B cell (primary cell): ENCODE data around the gene ATP11A. TPM values are rescaled to one million over a fixed set of nuclear protein-coding genes. Genes with fewer than 3 reads are reported as not detected.

ENCODE experiments used
- ATAC-seq: fragments of 200-7000 bp; cut with Tn5 transposase; one replicate; pipeline ENCODE4 v1.10.0; 2021; ENCODE audit warnings: low read depth, mild to moderate bottlenecking, moderate number of reproducible peaks, moderate library complexity
- CTCF ChIA-PET: fragments of 350-600 bp; sonication (Branson Sonifier 250); formaldehyde crosslinking; loops from one replicate; lab custom pipeline; 2021; ENCODE audit warnings: antibody characterized with exemption, inconsistent platforms; lab: Charles Lee
- POLR2A ChIA-PET: fragments of 350-600 bp; sonication (Branson Sonifier 250); formaldehyde crosslinking; loops from one replicate; lab custom pipeline; 2021; ENCODE audit warnings: antibody characterized with exemption; lab: Charles Lee
- DNase-seq: peaks from one replicate; pipeline ENCODE4 v3.0.0; 2013
- H2AFZ ChIP-seq: 2 replicates; pipeline ENCODE4 v1.6.1; 2012; ENCODE audit warnings: mild to moderate bottlenecking, low read depth, low read length; ENCODE audit not compliant: insufficient read depth, poor library complexity, severe bottlenecking
- H3K27ac ChIP-seq, 2 donors: 1 replicate in 1 of 2; 2 replicates in 1 of 2; pipeline ENCODE4 v1.5.1; 2012 to 2013; ENCODE audit warnings: low read length in 2 of 2, mild to moderate bottlenecking in 2 of 2, moderate library complexity in 1 of 2
- H3K27me3 ChIP-seq, 4 experiments: fragments of 200-600 bp in 1 of 4; sonication (generic) in 1 of 4; replicated peaks in 1 of 4; 1 replicate in 2 of 4; 2 replicates in 2 of 4; pipeline versions ENCODE4 v1.6.1 to v1.7.0; 2013 to 2016; ENCODE audit warnings: low read length in 3 of 4, mild to moderate bottlenecking in 2 of 4, mixed read lengths in 1 of 4, moderate library complexity in 1 of 4; ENCODE audit not compliant: insufficient read depth in 4 of 4, control insufficient read depth in 3 of 4; ENCODE audit errors: control extremely low read depth in 1 of 4
- H3K36me3 ChIP-seq, 2 experiments: replicated peaks in 1 of 2; 1 replicate in 1 of 2; 2 replicates in 1 of 2; pipeline versions ENCODE4 v1.6.1 to v1.7.1; 2013; ENCODE audit warnings: low read length in 1 of 2; ENCODE audit not compliant: insufficient read depth in 2 of 2, control insufficient read depth in 1 of 2; ENCODE audit errors: control extremely low read depth in 1 of 2, extremely low read depth in 1 of 2
- H3K4me1 ChIP-seq, 2 donors: fragments of 200-600 bp in 1 of 2; sonication (generic) in 1 of 2; 1 replicate in 1 of 2; 2 replicates in 1 of 2; pipeline versions ENCODE4 v1.5.1 to v1.6.1; 2013 to 2017; ENCODE audit warnings: low read length in 2 of 2; ENCODE audit not compliant: control insufficient read depth in 2 of 2, insufficient read depth in 2 of 2
- H3K4me2 ChIP-seq: replicated peaks from 2 replicates; pipeline ENCODE3; 2012; ENCODE audit warnings: mild to moderate bottlenecking, low read depth, low read length; ENCODE audit not compliant: poor library complexity, severe bottlenecking
- H3K4me3 ChIP-seq, 5 experiments: fragments of 200-600 bp in 1 of 5; sonication (generic) in 1 of 5; 1 replicate in 3 of 5; 2 replicates in 2 of 5; pipeline versions ENCODE4 v1.5.1 to v1.7.0; 2011 to 2016; ENCODE audit warnings: low read length in 4 of 5, mild to moderate bottlenecking in 4 of 5, low read depth in 2 of 5, control low read depth in 1 of 5, moderate library complexity in 1 of 5; ENCODE audit not compliant: insufficient read depth in 1 of 5; ENCODE audit errors: control extremely low read depth in 1 of 5, extremely low read depth in 1 of 5
- H3K79me2 ChIP-seq: fragments of 200-600 bp; sonication (generic); one replicate; pipeline ENCODE4 v1.6.0; 2016; ENCODE audit warnings: low read length; ENCODE audit not compliant: control insufficient read depth, insufficient read depth
- H3K9ac ChIP-seq: fragments of 200-600 bp; sonication (generic); 2 replicates; pipeline ENCODE4 v1.6.1; 2017; ENCODE audit warnings: mild to moderate bottlenecking, low read length, moderate library complexity
- H3K9me3 ChIP-seq, 3 donors: one replicate each; pipeline versions ENCODE4 v1.6.1 to v1.7.1; 2013; ENCODE audit warnings: low read length in 2 of 3; ENCODE audit not compliant: control insufficient read depth in 2 of 3, insufficient read depth in 1 of 3; ENCODE audit errors: control extremely low read depth in 1 of 3
- H4K20me1 ChIP-seq: 2 replicates; pipeline ENCODE4 v1.6.0; 2012; ENCODE audit warnings: mild to moderate bottlenecking, low read length; ENCODE audit not compliant: insufficient read depth, control insufficient read depth, poor library complexity, severe bottlenecking
- H3K27ac Mint-ChIP-seq: one replicate; pipeline ENCODE4 v1.8.0; 2021; ENCODE audit warnings: mixed read lengths
- H3K27me3 Mint-ChIP-seq: one replicate; pipeline ENCODE4 v1.8.0; 2021; ENCODE audit warnings: mixed read lengths
- H3K4me1 Mint-ChIP-seq: one replicate; pipeline ENCODE4 v1.8.0; 2021; ENCODE audit warnings: mixed read lengths
- H3K4me3 Mint-ChIP-seq: one replicate; pipeline ENCODE4 v1.8.0; 2021; ENCODE audit warnings: mixed read lengths
- H3K9me3 Mint-ChIP-seq: one replicate; pipeline ENCODE4 v1.8.0; 2022; ENCODE audit warnings: mixed read lengths; ENCODE audit not compliant: insufficient read depth
- EZH2 ChIP-seq: IDR thresholded peaks from 2 replicates; pipeline ENCODE4 v1.6.1; 2012; ENCODE audit warnings: borderline replicate concordance, low read depth, mild to moderate bottlenecking, moderate library complexity, low read length; ENCODE audit not compliant: insufficient read depth, poor library complexity, severe bottlenecking
- WGBS: methylation state at CpG from one replicate; pipeline ENCODE4 v1.1.5; 2013; ENCODE audit warnings: missing lambda C conversion rate; ENCODE audit not compliant: insufficient coverage; 5-methylcytosine and 5-hydroxymethylcytosine counted together
- intact Hi-C: fragments of 100-400 bp; cut with micrococcal nuclease; formaldehyde crosslinking; loops from one replicate; pipeline ENCODE4 v1.10.0; 2022
- polyA plus RNA-seq: library from polyadenylated mRNA; depleted of rRNA; stranded (reverse); fragments of >200 nt; gene quantifications from 2 replicates; pipeline ENCODE4 v1.2.3, GENCODE V29; 2012
- total RNA-seq, 2 donors: library from RNA; stranded (reverse); fragments of 120-200 nt in 1 of 2; gene quantifications; 1 replicate in 1 of 2; 2 replicates in 1 of 2; pipeline versions ENCODE4 v1.2.3 to v1.2.4, GENCODE V29; 2013 to 2022
- TF ChIP-seq, protein P1 (sequence below): fragments of 200-600 bp; IDR thresholded peaks from one replicate; pipeline ENCODE4 v1.8.0; 2022; ENCODE audit warnings: antibody characterized with exemption, mild to moderate bottlenecking

Gene ATP11A
- total and polyA plus RNA-seq, 2 donors (not counting 1 experiment from before 2014, with no cell fraction given) = 36.9 to 60.3 TPM

DNA sequence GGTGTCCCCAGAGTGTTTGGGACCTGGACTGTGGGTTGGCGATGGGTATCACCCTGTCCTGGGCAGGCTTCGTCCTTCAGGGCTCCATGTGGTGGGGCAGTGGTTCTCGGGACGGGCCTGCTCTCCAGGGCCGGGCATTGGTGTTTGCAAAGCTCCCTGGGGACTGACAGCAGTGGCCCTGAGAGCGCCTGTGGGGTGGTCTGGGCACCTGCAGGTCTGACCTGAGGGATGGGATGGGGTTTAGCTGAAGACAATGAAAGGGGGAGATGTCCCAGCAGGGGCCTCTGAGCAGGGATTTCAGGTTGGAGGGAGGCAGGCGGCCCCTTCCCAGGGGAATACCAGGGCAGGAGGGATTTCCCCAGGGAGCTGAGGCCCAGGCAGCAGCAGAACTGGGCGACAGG is 210.9 kb downstream of the ATP11A start:
- H3K4me1 Mint-ChIP-seq = peaks cover 6% of the 10 kb centered on the region
- CTCF ChIA-PET = no interaction called here
- no peak for ATAC-seq

DNA sequence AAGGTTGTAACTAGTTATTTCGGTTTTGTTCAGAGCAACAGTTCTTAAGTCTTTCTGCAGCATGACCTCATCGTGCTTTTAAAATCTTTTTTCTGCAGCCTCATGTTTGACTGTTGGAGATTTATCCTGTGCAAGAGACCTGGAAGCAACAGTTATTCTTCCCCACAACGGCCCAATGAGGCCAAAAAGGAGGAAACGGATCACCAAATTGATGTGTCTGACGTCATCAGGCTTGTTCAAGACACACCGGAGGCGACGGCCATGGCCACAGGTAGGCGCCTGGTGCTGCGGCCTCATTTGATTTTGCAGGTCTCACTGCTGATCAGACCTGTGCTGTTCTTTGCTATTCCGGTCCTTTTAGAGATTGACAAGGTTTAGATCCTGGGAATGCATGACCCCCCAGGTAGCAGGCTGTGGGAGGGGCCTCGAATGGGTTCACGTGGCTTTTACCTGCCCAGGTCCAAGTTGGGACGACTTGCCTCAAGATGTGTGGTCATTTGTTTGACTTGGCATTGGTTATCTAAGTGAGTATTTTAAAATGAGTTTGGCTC is 212.3 kb downstream of the ATP11A start:
- Mint-ChIP-seq H3K9me3 (peaks cover 2% of the 10 kb centered on the region), H3K4me3 (no peak overlapping the region), H3K4me1 (peaks cover 14% of the 10 kb centered on the region), H3K27ac (no peak overlapping the region), H3K27me3 (no peaks in the 10 kb centered on the region)
- CTCF ChIA-PET = no interaction called here
- H3K27ac ChIP-seq = no peak overlapping the region
- intact Hi-C loops = no loop called here
- H3K27me3 ChIP-seq = peaks cover 0 to 2% (median 0%) of the 10 kb centered on the region in 4 experiments
- DNase-seq (no peak), ATAC-seq (no peak)
- POLR2A ChIA-PET = no interaction called here
- peaks cover 0 to 34% (median 11%) of the 10 kb centered on the region in 3 donors for H3K9me3 ChIP-seq
- H2AFZ ChIP-seq = no peak overlapping the region
- peaks cover 4% of the 10 kb centered on the region in 2 donors for H3K4me1 ChIP-seq
- no peak overlapping the region for H3K4me3 ChIP-seq
- H3K4me2 ChIP-seq = no peak overlapping the region
- H3K9ac ChIP-seq = no peak overlapping the region
- TF ChIP-seq, protein P1, sequence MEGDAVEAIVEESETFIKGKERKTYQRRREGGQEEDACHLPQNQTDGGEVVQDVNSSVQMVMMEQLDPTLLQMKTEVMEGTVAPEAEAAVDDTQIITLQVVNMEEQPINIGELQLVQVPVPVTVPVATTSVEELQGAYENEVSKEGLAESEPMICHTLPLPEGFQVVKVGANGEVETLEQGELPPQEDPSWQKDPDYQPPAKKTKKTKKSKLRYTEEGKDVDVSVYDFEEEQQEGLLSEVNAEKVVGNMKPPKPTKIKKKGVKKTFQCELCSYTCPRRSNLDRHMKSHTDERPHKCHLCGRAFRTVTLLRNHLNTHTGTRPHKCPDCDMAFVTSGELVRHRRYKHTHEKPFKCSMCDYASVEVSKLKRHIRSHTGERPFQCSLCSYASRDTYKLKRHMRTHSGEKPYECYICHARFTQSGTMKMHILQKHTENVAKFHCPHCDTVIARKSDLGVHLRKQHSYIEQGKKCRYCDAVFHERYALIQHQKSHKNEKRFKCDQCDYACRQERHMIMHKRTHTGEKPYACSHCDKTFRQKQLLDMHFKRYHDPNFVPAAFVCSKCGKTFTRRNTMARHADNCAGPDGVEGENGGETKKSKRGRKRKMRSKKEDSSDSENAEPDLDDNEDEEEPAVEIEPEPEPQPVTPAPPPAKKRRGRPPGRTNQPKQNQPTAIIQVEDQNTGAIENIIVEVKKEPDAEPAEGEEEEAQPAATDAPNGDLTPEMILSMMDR = no peak
- TF ChIP-seq EZH2 = no peak
- H3K79me2 ChIP-seq = no peaks in the 10 kb centered on the region
- H4K20me1 ChIP-seq = no peaks in the 10 kb centered on the region
- no peaks in the 10 kb centered on the region for H3K36me3 ChIP-seq
- WGBS = 89% methylated on average over 14 of the region's 14 CpGs

More for the DNA sequence above, 210.9 kb downstream of the ATP11A start:
- Mint-ChIP-seq H3K27me3 (no peaks in the 10 kb centered on the region), H3K9me3 (peaks cover 2% of the 10 kb centered on the region), H3K27ac (no peak overlapping the region), H3K4me3 (no peak overlapping the region)
- H3K27me3 ChIP-seq = no peaks in the 10 kb centered on the region
- H3K4me1 ChIP-seq = peaks cover 2% of the 10 kb centered on the region in 2 donors
- H3K27ac ChIP-seq = no peak overlapping the region
- H2AFZ ChIP-seq = no peak overlapping the region
- DNase-seq = no peak
- POLR2A ChIA-PET = no interaction called here
- WGBS = 85% methylated on average over 7 of the region's 8 CpGs
- H3K9me3 ChIP-seq = peaks cover 0 to 22% (median 11%) of the 10 kb centered on the region in 3 donors
- no peak overlapping the region for H3K4me2 ChIP-seq
- H3K79me2 ChIP-seq = no peaks in the 10 kb centered on the region
- H3K36me3 ChIP-seq = no peaks in the 10 kb centered on the region
- TF ChIP-seq, protein P1 = no peak
- TF ChIP-seq EZH2 = no peak
- H3K9ac ChIP-seq = no peak overlapping the region
- H3K4me3 ChIP-seq = no peak overlapping the region
- no peaks in the 10 kb centered on the region for H4K20me1 ChIP-seq
- intact Hi-C loops = no loop called here
